Stimulated activated CD4-positive, alpha-beta T cell treated with anti-CD3 and anti-CD28 coated beads, Interleukin-12 subunit alpha, Interleukin-12 subunit beta, amount 100 ng/mL, for 48 hours (primary cell): ENCODE results near the gene UBE2R2.
A peak's percentile ranks its signal among the peaks of the same experiment; 100 is the strongest.
"Not testable (repeated sequence)": the region's sequence is repeated elsewhere in the genome, so short reads cannot be mapped to it uniquely, and the experiment has no call there.

Experiments
- DNase-seq, 3 donors: peaks; one replicate each; pipeline ENCODE4 v3.0.0-alpha.2; 2020; ENCODE audit warnings: low read depth in 2 of 3, low spot score in 1 of 3

Gene UBE2R2

DNA sequence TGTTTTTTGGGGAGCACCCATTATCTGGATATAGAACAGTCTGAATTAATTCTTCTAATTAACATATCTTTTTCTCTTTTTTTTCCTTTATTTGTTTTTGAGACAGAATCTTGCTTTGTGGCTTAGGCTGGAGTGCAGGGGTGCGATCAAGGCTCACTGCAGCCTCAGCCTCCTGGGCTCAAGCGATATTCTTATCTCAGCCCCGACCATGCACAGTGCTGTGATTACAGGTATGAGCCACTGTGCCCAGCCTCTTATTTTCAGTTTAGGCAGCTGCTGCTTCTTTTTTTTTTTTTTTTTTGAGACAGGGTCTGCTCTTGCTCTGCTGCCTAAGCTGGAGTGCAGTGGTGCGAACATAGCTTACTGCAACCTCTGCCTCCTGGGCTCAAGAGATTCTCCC, 20.2 kb downstream of the UBE2R2 start:
- DNase-seq: no peak

DNA sequence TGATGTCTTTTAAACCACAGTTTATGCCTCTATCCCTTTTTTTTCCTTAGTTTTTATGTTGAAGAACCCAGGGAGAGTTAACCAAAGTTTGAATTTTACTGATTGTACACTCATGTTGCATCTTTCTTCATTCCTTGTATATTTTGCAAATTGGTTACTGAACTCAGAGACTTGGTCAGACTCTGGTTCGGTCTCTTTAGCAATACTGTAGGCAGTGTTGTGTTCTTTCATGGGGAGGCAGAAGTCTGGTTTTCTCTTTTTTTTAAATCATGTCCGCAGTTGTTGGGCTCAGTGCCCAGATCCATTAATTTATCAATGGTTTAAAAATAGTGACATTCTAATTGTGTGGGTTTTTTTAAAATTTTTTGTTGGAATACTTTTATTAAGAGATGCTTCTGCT, 23.4 kb downstream of the UBE2R2 start:
- DNase-seq: no peak

DNA sequence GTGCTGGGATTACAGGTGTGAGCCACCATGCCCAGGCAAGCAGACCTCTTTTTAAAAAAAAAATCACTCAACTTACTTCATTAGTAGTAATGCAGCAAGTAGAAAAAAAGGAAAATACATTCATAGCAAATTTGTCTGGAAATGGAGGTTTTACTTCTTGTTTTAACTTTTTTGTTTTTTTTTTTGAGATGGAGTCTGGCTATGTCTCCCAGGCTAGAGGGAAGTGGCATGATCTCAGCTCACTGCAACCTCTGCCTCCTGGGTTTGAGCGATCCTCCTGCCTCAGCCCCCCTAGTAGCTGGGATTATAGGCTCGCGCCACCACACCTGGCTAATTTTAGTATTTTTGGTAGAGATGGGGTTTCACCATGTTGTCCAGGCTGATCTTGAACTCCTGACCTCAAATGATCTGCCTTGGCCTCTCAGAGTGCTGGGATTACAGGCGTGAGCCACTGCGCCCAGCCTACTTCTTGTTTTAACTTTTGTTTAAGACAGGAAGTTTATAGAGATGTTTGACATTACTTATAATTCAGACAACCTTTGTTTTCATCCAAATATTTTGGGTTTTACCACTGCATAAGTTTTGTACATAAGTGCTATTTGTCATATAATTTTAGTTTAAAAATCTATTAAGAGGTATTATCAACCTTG, 26.5 kb downstream of the UBE2R2 start:
- DNase-seq: no peak

DNA sequence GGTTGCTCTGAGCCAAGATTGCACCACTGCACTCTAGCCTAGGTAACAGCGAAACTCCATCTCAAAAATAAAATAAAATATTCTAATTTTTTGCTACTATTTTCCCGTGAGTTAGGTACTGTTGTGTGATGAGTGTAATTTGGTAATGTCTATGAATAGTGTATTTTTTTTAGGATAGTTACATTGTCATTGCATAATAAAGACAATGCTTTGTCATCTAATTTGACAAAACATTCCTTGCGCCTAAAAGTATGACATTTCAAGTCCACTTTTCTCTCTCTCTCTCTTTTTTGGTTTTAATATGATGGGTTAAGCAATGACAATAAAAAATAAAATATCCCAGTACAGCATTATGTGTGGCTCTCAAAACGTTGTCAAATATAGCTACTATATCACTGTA, 29.3 kb downstream of the UBE2R2 start:
- DNase-seq: no peak

DNA sequence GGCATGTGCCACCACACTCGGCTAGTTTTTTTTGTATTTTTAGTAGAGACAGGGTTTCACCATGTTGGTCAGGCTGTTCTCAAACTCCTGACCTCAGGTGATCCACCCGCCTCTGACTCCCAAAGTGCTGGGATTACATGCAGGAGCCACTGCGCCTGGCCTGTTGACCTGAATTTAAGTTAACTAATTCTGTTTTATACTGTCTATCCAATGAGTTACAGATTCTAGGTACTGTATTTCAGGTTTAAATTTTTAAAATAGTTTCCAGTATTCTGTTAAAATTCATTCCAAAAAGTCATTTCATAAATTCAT, 30.9 kb downstream of the UBE2R2 start:
- not testable (repeated sequence) for DNase-seq

DNA sequence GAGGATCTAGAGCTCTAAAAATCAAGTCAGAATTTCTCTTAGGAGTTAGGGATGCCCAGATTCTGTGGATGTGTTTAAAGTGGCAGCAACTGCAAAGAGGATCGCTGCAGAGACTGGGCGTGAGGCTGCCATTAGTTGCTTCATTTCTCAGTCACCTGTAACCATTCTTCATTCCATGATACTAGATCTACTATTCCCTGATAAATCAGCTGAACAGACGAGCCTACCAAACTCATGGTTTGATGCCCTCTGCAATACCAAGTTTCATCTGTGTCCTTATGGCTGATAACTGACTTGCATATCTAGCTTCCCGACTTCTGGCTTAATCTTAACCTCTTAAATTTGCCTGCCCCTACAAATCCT, 33.3 kb downstream of the UBE2R2 start:
- no peak for DNase-seq

DNA sequence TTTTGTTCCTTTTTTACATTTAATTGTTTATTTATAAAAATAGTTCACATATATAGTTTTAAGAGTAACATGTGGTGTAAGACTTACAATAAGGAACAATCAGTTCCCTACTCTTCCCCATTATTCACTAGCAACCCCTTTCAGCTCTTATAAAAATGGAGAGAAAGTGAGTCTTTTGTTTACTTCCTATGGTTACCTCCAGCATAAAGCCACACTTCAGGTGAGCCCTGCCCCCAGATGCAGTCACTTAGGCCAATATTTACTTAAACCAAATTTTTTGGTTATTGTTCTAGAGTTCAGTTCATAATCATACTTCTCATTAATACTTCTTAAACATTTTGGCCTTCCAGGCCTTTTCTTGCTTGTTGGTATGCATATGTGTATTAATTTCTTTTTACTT, 33.7 kb downstream of the UBE2R2 start:
- DNase-seq: no peak

DNA sequence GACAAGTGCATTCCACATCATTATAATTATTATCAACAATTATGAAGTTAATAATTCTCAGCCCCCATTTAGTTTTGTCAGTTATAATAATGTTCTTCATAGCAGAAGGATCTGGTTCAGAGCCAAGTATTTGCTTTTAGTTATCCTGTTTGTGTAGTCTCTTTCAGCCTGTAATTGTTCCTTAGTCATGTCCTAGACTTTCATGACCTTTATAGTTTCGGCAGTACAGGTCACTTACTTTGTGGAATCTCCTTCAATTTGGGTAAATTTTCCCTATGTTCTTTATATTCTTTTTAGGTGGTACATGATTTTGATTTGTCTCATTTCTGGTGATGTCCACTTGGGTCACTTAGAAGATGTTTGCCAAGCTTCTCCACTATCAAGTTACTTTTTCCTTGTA, 34.3 kb downstream of the UBE2R2 start:
- DNase-seq: no peak

DNA sequence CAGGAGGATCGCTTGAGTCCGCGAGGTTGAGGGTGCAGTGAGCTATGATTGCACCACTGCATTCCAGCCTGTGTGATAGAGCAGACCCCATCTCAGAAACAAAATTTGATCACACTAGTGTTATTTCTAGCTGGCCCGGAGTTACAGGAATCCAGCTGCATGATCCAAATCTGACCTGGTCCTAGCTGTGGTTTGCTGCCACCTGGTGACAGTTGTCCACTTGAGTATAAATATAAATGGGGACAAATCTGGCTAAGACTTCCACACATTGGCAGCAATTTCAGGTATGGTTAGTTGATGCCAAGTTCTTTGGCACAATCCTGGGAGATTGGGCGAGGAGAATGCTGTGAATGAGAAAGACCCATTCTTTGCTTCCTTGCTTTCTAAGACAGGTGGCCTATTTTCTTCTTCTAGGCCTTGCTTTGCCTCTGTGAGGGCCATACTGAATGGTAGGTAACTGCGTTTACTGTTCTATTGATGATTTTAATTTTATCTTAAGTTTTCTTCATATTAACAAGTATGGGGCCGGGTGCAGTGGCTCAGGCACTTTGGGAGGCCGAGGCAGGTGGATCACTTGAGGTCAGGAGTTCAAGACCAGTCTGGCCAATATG, 35.4 kb downstream of the UBE2R2 start:
- DNase-seq: peak in 2 of 3 donors; percentile 10 to 16

DNA sequence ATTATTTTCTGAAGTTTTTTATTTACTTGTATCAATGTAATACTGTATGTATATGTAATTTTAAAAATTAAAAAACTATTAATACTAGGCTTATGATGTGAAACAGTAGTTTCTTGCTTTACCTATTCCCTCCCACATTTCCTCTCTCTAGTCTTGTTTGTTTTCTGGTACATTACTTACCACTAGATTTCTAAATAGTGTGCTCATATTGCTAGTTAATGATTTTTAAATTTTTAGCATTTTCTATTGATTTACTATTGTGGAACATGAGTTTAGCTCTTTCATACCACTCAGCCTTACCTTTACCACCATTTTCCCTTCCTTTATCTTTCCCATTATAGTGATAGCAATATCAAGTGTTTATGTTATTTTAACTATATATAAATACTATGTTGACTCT, 39.3 kb downstream of the UBE2R2 start:
- no peak for DNase-seq

DNA sequence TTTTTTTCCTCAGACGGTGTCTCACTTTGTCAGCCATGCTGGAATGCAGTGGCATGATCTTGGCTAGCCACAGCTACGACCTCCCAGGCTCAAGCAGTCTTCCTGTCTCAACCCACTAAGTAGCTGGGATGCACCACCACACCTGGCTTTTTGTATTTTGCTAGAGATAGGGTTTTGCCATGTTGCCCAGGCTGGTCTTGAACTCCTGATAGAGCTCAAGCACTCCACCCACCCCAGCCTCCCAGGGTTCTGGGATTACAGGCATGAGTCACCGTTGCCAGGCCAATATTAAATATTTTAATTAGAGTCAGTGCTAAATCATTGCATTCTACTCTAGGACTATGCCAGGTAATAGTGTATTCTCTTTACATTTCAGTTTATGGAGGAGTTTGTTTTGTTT, 41.5 kb downstream of the UBE2R2 start:
- DNase-seq: no peak

DNA sequence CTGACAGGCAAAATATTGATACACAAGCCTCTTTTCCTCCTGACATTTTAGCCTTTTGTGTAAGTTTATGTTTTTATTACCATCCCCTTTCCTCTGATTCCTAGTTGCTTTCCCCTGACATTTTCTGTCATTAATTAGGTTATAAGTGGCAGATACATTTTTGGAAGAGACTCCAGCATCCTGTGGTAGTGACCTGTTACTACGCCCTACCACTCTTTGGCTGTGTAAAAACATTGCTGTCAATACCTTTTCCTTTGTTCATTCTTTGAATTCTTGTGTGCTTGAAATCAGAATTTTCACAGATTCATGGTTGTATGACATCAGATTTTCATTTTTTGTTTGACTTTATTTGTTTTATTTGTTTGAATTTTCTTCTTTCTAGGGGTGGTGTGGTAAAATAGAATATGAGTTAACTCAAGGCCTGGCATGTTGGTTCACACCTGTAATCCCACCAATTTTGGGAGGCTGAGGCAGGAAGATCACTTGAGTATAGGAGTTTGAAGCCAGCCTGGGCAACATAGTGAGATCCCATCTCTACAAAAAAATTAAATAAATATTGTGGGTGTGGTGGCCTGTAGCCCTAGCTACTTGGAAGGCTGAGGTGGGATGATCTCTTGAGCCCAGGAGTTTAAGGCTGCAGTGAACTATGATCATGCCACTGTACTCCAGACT, 43.4 kb downstream of the UBE2R2 start:
- DNase-seq: no peak

DNA sequence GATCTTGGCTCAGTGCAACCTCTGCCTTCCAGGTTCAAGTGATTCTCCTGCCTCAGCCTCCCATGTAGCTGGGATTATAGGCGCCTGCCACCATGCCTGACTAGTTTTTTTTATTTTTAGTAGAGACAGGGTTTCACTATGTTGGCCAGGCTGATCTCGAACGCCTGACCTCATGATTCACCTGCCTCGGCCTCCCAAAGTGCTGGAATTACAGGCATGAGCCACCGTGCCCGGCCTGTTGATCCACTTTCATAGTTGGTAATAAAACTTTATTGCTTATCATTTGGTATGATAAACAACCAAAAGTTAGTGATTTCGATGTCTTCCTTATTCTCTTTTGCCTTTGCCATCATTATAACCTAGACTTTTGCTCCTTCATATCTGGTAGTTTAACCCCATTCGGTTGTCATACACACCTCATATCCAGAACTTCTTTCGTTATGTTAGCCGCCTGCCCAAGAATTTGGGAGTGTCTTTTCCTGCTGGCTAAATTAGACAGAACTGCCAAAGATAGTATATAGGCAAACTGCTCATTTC, 45.0 kb downstream of the UBE2R2 start:
- DNase-seq: no peak

DNA sequence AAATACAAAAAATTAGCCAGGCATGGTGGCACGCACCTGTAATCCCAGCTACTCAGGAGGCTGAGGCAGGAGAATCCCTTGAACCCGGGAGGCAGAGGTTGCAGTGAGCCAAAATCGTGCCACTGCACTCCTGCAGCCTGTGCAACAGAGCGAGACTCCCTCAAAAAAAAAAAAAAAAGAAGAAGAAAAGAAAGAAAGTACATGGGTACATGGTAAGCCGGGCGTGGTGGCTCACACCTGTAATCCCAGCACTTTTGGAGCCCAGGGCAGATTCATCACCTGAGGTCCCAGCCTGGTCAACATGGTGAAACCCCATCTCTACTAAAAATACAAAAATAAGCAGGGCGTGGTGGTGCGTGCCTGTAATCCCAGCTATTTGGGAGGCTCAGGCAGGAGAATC, 46.1 kb downstream of the UBE2R2 start:
- not testable (repeated sequence) for DNase-seq

DNA sequence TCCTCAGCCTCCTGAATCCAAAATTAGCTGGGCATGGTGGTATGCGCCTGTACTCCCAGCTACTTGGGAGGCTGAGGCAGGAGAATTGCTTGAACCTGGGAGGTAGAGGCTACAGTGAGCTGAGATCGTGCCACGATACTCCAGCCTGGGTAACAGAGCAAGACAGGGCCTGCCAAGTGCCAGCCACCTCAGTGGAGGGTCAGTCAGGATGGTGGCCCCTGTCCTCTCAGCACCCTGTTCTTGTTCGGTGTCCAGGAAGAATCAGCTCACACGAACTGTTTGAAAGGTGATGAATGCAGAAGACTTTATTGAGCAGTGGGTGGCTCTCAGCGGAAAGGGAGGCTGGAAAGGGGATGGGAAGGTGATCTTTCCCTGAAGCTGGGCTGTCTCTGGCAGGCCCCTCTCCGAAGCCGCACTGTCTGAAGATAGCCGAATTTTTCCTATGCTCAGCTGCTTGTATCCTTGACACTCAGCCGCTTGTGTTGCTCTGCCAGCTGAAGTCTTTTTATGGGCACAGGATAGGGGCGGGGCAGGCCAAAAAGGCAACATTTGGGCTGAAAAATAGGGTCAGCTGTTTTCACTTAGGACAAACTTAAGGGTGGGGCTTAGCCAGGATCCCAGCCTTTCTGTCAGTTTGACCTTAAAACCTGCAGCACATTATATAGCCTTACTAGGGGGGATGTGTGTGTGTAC, 50.9 kb downstream of the UBE2R2 start:
- no peak for DNase-seq

DNA sequence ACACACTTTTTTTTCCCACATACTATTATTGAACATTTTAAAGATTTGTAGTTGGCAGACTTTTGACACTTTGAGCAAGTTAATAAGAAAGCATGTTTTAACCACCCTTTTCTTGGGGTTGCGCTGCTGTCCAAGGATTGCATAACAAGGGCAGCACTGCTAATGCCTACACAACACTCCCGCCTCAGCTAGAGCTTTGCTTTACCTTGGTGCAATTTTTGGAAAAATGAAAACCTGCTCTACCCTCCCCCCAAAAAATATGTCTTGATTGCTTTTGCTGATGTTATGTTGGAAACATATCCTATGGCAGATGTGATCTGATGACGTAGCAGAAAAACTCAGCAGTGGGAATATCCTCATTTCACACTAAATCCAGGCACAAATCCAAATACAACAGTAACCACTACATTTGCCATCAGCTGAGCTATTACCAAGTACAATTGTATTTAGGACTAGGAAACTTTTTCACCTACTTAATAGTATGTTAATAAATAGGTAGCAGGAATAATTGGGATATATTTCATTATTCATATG, 51.5 kb downstream of the UBE2R2 start:
- no peak for DNase-seq

DNA sequence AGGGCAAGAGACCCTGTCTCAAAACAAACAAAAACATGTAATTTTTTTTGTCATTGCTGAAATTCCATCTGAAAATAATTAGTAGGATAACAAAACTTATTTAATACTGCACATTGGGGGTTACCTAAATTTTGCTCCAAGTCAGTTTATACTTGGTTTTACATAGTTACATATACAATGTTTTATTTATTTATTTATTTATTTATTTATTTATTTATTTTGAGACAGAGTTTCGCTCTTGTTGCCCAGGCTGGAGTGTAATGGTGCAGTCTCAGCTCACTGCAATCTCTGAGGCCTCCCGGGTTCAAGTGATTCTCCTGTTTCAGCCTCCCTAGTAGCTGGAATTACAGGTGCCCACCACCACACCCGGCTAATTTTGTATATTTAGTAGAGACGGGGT, 52.3 kb downstream of the UBE2R2 start:
- DNase-seq: not testable (repeated sequence)

DNA sequence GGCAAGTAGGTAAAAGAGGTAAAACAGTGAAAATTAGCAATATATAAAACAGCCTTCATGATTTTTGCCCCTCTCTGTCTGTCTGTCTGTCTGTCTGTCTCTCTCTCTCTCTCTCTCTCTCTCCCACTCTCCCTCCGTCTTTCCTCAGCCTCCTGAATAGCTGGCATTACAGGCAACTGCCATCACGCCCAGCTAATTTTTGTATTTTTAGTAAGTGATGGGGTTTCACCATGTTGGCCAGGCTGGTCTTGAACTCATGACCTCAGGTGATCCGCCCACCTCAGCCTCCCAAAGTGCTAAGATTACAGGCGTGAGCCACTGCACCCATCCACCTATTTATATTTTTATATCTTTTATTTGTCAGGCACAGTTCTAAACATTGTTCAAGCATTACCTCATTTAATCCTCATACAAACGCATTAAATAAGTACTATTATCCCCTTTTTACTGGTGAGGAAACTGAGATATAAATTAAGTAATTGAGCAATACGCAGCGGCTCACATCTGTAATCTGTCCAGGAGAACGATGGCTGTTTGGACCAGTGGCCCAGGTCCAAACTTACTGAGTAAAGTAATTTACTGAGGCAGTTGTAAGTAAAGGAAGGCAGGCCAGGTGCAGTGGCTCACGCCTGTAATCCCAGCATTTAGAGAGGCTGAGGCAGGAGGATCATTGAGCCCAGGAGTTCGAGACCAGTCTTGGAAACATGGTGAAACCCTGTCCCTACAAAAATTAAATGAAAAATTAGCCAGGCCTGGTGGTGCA, 60.9 kb downstream of the UBE2R2 start:
- DNase-seq: no peak

DNA sequence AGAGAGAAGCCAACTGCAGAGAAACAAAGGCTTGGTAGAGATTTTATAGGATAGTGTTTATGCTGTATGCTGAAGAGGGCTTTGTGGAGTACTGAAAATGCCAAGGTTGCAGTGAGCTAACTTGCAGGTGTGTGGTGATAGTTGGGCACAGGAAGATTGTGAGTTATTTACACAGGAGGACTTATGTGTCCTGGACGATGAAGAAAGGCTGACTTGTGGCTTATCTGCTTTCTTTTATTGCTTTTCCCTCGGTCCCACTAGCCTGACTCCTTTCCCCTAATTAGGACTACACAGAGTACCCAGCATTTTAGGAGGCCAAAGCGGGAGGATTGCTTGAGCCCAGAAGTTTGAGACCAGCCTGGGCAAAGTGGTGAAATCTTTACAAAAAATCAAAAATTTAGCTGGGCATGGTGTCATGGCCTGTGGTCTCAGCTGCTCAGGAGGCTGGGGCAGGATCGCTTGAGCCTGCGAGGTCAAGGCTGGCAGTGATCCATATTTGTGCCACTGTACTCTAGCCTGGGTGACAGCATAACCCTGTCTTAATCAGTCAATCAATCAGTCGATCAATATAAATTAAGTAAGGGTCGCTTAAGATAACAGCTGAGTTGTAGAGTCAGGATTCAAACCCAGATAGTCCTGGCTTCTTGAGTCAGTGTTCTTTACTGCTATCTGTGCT, 61.9 kb downstream of the UBE2R2 start:
- no peak for DNase-seq
